ENCODE results near the gene CCDC34.

GRCh38 chr11:27370374-27370773, 7.4 kb upstream of the CCDC34 start:
- TF ChIP-seq, protein P1, sequence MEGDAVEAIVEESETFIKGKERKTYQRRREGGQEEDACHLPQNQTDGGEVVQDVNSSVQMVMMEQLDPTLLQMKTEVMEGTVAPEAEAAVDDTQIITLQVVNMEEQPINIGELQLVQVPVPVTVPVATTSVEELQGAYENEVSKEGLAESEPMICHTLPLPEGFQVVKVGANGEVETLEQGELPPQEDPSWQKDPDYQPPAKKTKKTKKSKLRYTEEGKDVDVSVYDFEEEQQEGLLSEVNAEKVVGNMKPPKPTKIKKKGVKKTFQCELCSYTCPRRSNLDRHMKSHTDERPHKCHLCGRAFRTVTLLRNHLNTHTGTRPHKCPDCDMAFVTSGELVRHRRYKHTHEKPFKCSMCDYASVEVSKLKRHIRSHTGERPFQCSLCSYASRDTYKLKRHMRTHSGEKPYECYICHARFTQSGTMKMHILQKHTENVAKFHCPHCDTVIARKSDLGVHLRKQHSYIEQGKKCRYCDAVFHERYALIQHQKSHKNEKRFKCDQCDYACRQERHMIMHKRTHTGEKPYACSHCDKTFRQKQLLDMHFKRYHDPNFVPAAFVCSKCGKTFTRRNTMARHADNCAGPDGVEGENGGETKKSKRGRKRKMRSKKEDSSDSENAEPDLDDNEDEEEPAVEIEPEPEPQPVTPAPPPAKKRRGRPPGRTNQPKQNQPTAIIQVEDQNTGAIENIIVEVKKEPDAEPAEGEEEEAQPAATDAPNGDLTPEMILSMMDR (conservative IDR thresholded peaks at IDR 0.05; ENCODE audit: low read length), result no peak
- no peak for TF ChIP-seq EZH2phosphoT487 (IDR thresholded peaks at IDR 0.05; ENCODE audit: borderline replicate concordance, low read depth, low read length)

Measured in OCI-LY7 (cell line).